HFFc6 (cell line): ENCODE measurements around the gene CDC7. TPM values are rescaled to one million over a fixed set of nuclear protein-coding genes. Genes with fewer than 3 reads are reported as not detected.

Source experiments
- DNase-seq: peaks from one replicate; pipeline ENCODE4 v3.0.0-alpha.2; 2018
- H3K27ac Mint-ChIP-seq: 2 replicates; pipeline ENCODE4 v1.8.0; 2020; ENCODE audit warnings: mild to moderate bottlenecking, mixed read lengths
- H3K27me3 Mint-ChIP-seq: 2 replicates; pipeline ENCODE4 v1.8.0; 2021; ENCODE audit warnings: mild to moderate bottlenecking, moderate library complexity, mixed read lengths; ENCODE audit not compliant: insufficient read depth
- H3K36me3 Mint-ChIP-seq: 2 replicates; pipeline ENCODE4 v1.8.0; 2021; ENCODE audit warnings: low read depth, mixed read lengths
- H3K4me1 Mint-ChIP-seq: 2 replicates; pipeline ENCODE4 v1.8.0; 2020; ENCODE audit warnings: low read depth, mixed read lengths
- H3K4me3 Mint-ChIP-seq: 2 replicates; pipeline ENCODE4 v1.8.0; 2020; ENCODE audit warnings: mild to moderate bottlenecking, moderate library complexity, mixed read lengths
- H3K9me3 Mint-ChIP-seq: 2 replicates; pipeline ENCODE4 v1.8.0; 2020; ENCODE audit warnings: mild to moderate bottlenecking, mixed read lengths
- CTCF ChIP-seq: fragments of 200-600 bp; sonication (generic); IDR thresholded peaks from 2 replicates; pipeline ENCODE4 v1.5.0; 2021; ENCODE audit warnings: antibody characterized with exemption, mild to moderate bottlenecking
- total RNA-seq, 6 experiments: library from RNA; stranded (reverse); fragmentation: NEBNext Ultra II Directional; extraction: Animal tissue kit (Norgen Biotek cat#: 25700); gene quantifications; 2 replicates in 1 of 6; 3 replicates in 5 of 6; pipeline ENCODE4 v1.2.3, GENCODE V29; 2021

CDC7 gene
- total RNA-seq, 6 experiments from 2014 or later = 3.6 to 8.7 (median 7.5) TPM

DNA sequence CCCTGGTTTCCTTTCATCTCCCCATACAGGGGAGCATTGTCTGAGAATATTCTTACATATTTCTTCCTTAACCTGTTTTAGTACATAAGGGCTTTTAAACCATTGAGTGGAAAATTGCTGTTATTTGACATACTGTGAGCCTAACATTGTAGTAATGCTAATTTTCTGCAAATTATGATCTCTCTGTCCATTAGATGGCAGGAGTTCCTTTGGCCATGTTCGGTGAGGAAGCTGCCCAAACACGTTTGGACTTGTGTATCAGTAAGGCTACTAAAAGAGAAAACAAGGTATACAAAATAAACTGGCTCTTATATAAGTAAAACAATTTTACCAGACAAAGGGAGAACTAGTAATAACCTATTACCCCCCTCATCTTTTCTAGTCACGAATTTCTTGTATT is 29.2 kb downstream of the CDC7 start:
- H3K27me3 Mint-ChIP-seq = peaks cover 4% of the 10 kb centered on the region
- H3K36me3 Mint-ChIP-seq = no peaks in the 10 kb centered on the region
- DNase-seq = peak; percentile 41
- H3K27ac Mint-ChIP-seq = peak overlapping the region; percentile 28; the same call in 1 of the 2 replicates
- H3K9me3 Mint-ChIP-seq = no peaks in the 10 kb centered on the region
- H3K4me1 Mint-ChIP-seq = peaks cover 43% of the 10 kb centered on the region
- peak; percentile 71 for TF ChIP-seq CTCF
- H3K4me3 Mint-ChIP-seq = no peak overlapping the region

DNA sequence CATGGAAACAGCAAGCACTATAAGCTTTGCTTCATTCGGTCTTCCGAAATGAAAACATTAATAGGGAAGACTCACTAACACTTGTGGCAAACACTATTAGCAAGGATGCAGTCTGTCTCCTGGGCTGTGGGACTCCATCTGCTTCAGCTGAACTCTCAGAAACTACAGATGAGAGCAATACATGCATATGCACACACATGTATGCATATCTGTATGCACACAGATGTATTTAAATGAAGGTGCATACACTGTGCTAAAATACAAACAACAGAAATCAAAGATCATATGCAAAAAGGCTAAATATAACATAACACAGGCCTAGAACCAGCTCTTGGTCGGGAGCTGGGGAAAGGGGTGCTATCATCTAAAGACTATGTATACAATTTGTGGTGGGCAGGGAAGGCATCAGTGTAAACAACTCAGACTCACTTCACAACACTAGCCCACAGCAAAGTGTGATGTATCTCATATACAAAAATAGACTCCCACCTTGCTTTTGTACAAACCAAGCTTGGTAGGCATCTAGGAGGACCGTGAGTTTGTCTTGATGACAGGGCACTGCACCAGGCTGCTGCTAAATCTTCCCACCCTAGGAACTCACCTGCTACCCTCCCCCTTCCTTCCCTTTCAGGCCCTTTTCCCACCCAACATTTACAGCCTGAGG is 32.8 kb downstream of the CDC7 start:
- Mint-ChIP-seq H3K4me1 (peaks cover 29% of the 10 kb centered on the region), H3K27ac (no peak overlapping the region), H3K36me3 (no peaks in the 10 kb centered on the region), H3K9me3 (no peaks in the 10 kb centered on the region), H3K27me3 (peaks cover 5% of the 10 kb centered on the region), H3K4me3 (no peak overlapping the region)
- DNase-seq = no peak
- TF ChIP-seq CTCF = no peak

- Mint-ChIP-seq H3K4me1 (peaks cover 17% of the 10 kb centered on the region), H3K27me3 (peaks cover 12% of the 10 kb centered on the region), H3K27ac (no peak overlapping the region), H3K9me3 (no peaks in the 10 kb centered on the region), H3K4me3 (no peak overlapping the region), H3K36me3 (no peaks in the 10 kb centered on the region)
- DNase-seq = no peak
- TF ChIP-seq CTCF = no peak
These were observed 34.8 kb downstream of the CDC7 start for GRCh38 chr1:91535441-91535840.

DNA sequence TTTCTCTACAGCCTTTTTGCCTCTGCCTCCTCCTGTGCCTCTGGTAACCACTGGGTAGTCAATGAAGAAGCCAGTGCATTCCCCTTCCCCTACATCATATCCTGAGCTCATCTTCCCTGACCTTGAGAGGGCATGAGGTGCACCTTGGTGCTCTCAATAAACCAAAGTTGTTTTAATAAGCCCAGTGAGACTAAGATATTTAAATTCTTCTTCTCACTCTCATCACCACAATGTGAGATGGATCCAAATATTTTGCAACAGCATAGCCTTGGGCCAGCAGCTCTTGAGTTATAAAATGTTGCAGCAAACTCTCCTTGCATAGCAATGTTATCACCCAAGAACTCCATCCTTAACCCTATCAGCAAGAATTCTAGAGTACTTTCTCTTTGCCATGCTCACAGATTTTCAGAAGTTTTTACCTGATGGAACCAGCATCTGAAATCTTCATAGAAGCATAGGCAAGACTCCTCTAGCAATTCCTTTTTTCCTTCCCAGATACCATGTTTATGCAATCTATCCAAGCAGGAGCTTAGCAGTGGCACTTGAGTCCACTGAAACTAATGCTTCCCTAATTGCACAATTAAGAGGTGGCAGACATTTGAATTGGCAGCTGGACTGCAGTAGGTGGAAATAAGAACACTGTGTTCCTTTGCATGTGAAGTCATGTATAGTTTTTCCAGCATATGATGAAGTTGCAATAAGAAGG is 36.8 kb downstream of the CDC7 start:
- TF ChIP-seq CTCF = no peak
- peak overlapping the region; percentile 11; the same call in 1 of the 2 replicates for H3K4me3 Mint-ChIP-seq
- no peaks in the 10 kb centered on the region for H3K36me3 Mint-ChIP-seq
- peak; percentile 78 for DNase-seq
- H3K4me1 Mint-ChIP-seq = peaks cover 16% of the 10 kb centered on the region
- peaks cover 20% of the 10 kb centered on the region for H3K27me3 Mint-ChIP-seq
- H3K9me3 Mint-ChIP-seq = no peaks in the 10 kb centered on the region
- peak overlapping the region; percentile 40 for H3K27ac Mint-ChIP-seq

DNA sequence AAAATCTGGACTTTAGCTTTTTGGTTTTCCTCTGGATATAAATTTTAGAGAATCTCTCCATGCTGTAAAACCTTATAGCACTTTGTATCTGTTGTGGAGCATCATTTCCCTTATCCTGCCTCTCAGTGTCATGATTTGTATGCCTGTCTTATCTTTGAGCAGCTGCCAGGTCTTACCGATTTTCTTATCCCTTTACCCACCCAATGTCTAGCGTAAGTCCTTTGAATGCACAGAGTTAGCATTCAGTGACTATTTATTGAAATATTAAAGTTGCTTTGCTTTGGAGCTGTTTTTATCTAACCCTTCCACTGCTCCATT is 37.3 kb downstream of the CDC7 start:
- Mint-ChIP-seq H3K4me3 (no peak overlapping the region), H3K9me3 (no peaks in the 10 kb centered on the region), H3K4me1 (peaks cover 16% of the 10 kb centered on the region), H3K36me3 (no peaks in the 10 kb centered on the region), H3K27me3 (peaks cover 20% of the 10 kb centered on the region), H3K27ac (no peak overlapping the region)
- DNase-seq = no peak
- TF ChIP-seq CTCF = no peak
